Keratinocyte (primary cell): ENCODE measurements around the gene ERC1. TPM values are rescaled to one million over a fixed set of nuclear protein-coding genes. Genes with fewer than 3 reads are reported as not detected.

Experiments
- DNase-seq: peaks from one replicate; pipeline ENCODE4 v3.0.0-alpha.2; 2011; ENCODE audit warnings: low read depth, missing footprints, low spot score
- FAIRE-seq: peaks from 2 replicates; lab custom pipeline; 2011; peaks lifted over from hg19 to GRCh38; lab: Jason Lieb, UNC
- H2AFZ ChIP-seq: 2 replicates; pipeline ENCODE4 v1.6.0; 2012; ENCODE audit warnings: low read length, control low read depth, inconsistent platforms; ENCODE audit not compliant: control insufficient read depth
- H3K27ac ChIP-seq: 2 replicates; pipeline ENCODE4 v1.5.1; 2011; ENCODE audit warnings: low read length; ENCODE audit not compliant: control insufficient read depth, insufficient read depth
- H3K27me3 ChIP-seq: 3 replicates; pipeline ENCODE4 v1.6.0; 2011; ENCODE audit warnings: low read length; ENCODE audit not compliant: control insufficient read depth, insufficient read depth; ENCODE audit errors: extremely low read depth
- H3K36me3 ChIP-seq, 2 experiments: 2 replicates in 1 of 2; 3 replicates in 1 of 2; pipeline ENCODE4 v1.5.1; 2011; ENCODE audit warnings: low read length in 2 of 2, mild to moderate bottlenecking in 1 of 2; ENCODE audit not compliant: control insufficient read depth in 2 of 2, insufficient read depth in 2 of 2; ENCODE audit errors: extremely low read depth in 1 of 2
- H3K4me1 ChIP-seq: 3 replicates; pipeline ENCODE4 v1.5.1; 2011; ENCODE audit warnings: low read length; ENCODE audit not compliant: control insufficient read depth, insufficient read depth; ENCODE audit errors: extremely low read depth
- H3K4me2 ChIP-seq: 3 replicates; pipeline ENCODE4 v1.6.0; 2011; ENCODE audit warnings: low read depth, low read length; ENCODE audit not compliant: control insufficient read depth, insufficient read depth; ENCODE audit errors: extremely low read depth
- H3K4me3 ChIP-seq, 3 experiments: fragments of 200-600 bp in 1 of 3; sonication (generic) in 1 of 3; 2 replicates in 2 of 3; 3 replicates in 1 of 3; pipeline ENCODE4 v1.5.1; 2011 to 2016; ENCODE audit warnings: low read length in 3 of 3, mild to moderate bottlenecking in 3 of 3, control low read depth in 2 of 3, inconsistent platforms in 1 of 3, low read depth in 1 of 3, mixed read lengths in 1 of 3, mixed run types in 1 of 3, moderate library complexity in 1 of 3; ENCODE audit not compliant: control insufficient read depth in 2 of 3, insufficient read depth in 2 of 3; ENCODE audit errors: extremely low read depth in 1 of 3
- H3K79me2 ChIP-seq: 2 replicates; pipeline ENCODE4 v1.6.0; 2012; ENCODE audit warnings: low read length; ENCODE audit not compliant: control insufficient read depth, insufficient read depth
- H3K9ac ChIP-seq: 3 replicates; pipeline ENCODE4 v1.6.0; 2011; ENCODE audit warnings: low read length; ENCODE audit not compliant: control insufficient read depth, insufficient read depth; ENCODE audit errors: extremely low read depth
- H3K9me1 ChIP-seq: 3 replicates; pipeline ENCODE4 v1.6.0; 2011; ENCODE audit warnings: low read length; ENCODE audit not compliant: control insufficient read depth, insufficient read depth; ENCODE audit errors: extremely low read depth
- H3K9me3 ChIP-seq: 2 replicates; pipeline ENCODE4 v1.5.1; 2012; ENCODE audit warnings: low read depth, low read length; ENCODE audit not compliant: control insufficient read depth
- H4K20me1 ChIP-seq: 3 replicates; pipeline ENCODE4 v1.6.0; 2011; ENCODE audit warnings: low read length; ENCODE audit not compliant: control insufficient read depth, insufficient read depth; ENCODE audit errors: extremely low read depth
- EZH2 ChIP-seq: IDR thresholded peaks from one replicate; pipeline ENCODE4 v1.6.1; 2012; ENCODE audit warnings: inconsistent platforms, mild to moderate bottlenecking, low read length, moderate library complexity
- dilution Hi-C: fragments of 300-500 bp; cut with MboI; formaldehyde crosslinking; loops from one replicate; pipeline ENCODE4 v1.7.0; 2020; ENCODE audit warnings: low sequenced_read_pairs; ENCODE audit not compliant: extremely low pct_ligation_motif_present
- polyA plus RNA-seq, 5 experiments: library from polyadenylated mRNA; depleted of rRNA in 3 of 5; stranded (reverse) in 3 of 5; stranded (forward) in 1 of 5; unstranded in 1 of 5; fragments of >200 nt; gene quantifications; 1 replicate in 1 of 5; 2 replicates in 3 of 5; 3 replicates in 1 of 5; pipeline versions ENCODE4 v1.2.1 to v1.2.3, GENCODE V29; 2011 to 2012; ENCODE audit warnings: missing spikeins in 2 of 5, low read depth in 1 of 5, low replicate concordance in 1 of 5
- TF ChIP-seq, protein P1 (sequence below), 3 experiments: IDR thresholded peaks in 1 of 3; conservative IDR thresholded peaks in 1 of 3; optimal IDR thresholded peaks in 1 of 3; 2 replicates in 2 of 3; 3 replicates in 1 of 3; pipeline versions ENCODE3 to v1.5.1; 2011; ENCODE audit warnings: low read length in 3 of 3, mild to moderate bottlenecking in 3 of 3, moderate library complexity in 2 of 3, control low read depth in 1 of 3, inconsistent platforms in 1 of 3; ENCODE audit not compliant: insufficient read depth in 2 of 3; ENCODE audit errors: extremely low read depth in 1 of 3

The ERC1 gene
- polyA plus RNA-seq, 1 donor (not counting 4 experiments of a cell fraction or from before 2014, with no cell fraction given) = 16.1 TPM

- Histone ChIP-seq H2AFZ (no peak overlapping the region), H3K9me1 (peaks cover 2% of the 10 kb centered on the region), H3K9me3 (no peaks in the 10 kb centered on the region), H3K4me3 (no peak overlapping the region), H3K27ac (no peak overlapping the region), H3K27me3 (no peaks in the 10 kb centered on the region), H3K4me1 (no peaks in the 10 kb centered on the region), H4K20me1 (no peaks in the 10 kb centered on the region), H3K9ac (no peak overlapping the region), H3K4me2 (no peak overlapping the region), H3K36me3 (peaks cover 0 to 1% of the 10 kb centered on the region in 2 experiments), H3K79me2 (no peaks in the 10 kb centered on the region)
- FAIRE-seq (no peak), DNase-seq (no peak)
- dilution Hi-C loops = no loop called here
- TF ChIP-seq, protein P1, sequence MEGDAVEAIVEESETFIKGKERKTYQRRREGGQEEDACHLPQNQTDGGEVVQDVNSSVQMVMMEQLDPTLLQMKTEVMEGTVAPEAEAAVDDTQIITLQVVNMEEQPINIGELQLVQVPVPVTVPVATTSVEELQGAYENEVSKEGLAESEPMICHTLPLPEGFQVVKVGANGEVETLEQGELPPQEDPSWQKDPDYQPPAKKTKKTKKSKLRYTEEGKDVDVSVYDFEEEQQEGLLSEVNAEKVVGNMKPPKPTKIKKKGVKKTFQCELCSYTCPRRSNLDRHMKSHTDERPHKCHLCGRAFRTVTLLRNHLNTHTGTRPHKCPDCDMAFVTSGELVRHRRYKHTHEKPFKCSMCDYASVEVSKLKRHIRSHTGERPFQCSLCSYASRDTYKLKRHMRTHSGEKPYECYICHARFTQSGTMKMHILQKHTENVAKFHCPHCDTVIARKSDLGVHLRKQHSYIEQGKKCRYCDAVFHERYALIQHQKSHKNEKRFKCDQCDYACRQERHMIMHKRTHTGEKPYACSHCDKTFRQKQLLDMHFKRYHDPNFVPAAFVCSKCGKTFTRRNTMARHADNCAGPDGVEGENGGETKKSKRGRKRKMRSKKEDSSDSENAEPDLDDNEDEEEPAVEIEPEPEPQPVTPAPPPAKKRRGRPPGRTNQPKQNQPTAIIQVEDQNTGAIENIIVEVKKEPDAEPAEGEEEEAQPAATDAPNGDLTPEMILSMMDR (optimal IDR thresholded peaks at IDR 0.05 in 1 of 3, IDR thresholded peaks at IDR 0.05 in 1 of 3, conservative IDR thresholded peaks at IDR 0.05 in 1 of 3; ENCODE audit: extremely low read depth in 1 of 3, insufficient read depth in 2 of 3, low read length in 3 of 3) = no peak
- no peak for TF ChIP-seq EZH2
These were observed 316.8 kb downstream of the ERC1 start for GRCh38 chr12:1307796-1308195.

DNA sequence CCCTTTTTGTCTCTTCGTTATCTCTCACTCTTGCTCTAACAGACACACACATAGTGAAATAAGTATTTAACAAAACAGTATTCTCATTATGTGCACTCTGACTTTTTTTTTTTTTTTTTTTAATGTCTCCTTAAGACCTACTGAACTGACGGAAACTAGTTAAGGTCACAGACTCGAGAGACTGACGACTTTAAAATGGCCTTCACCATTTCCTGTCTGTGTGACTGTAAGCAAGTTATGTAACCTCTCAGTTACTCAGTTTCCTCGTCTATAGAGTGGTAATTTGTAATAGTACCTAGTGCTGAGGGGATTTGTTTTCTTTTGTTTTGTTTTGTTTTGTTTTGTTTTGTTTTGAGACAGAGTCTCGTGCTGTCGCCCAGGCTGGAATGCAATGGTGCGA is 318.6 kb downstream of the ERC1 start:
- H3K9me3 ChIP-seq = no peaks in the 10 kb centered on the region
- no peak overlapping the region for H3K4me3 ChIP-seq
- TF ChIP-seq, protein P1 (optimal IDR thresholded peaks at IDR 0.05 in 1 of 3, IDR thresholded peaks at IDR 0.05 in 1 of 3, conservative IDR thresholded peaks at IDR 0.05 in 1 of 3; ENCODE audit: extremely low read depth in 1 of 3, insufficient read depth in 2 of 3, low read length in 3 of 3) = no peak
- TF ChIP-seq EZH2 = no peak
- dilution Hi-C loops = no loop called here
- DNase-seq = no peak
- no peaks in the 10 kb centered on the region for H3K79me2 ChIP-seq
- H2AFZ ChIP-seq = no peak overlapping the region
- H3K27ac ChIP-seq = no peak overlapping the region
- H3K36me3 ChIP-seq = peaks cover 0 to 1% of the 10 kb centered on the region in 2 experiments
- no peak overlapping the region for H3K4me2 ChIP-seq
- no peak for FAIRE-seq
- no peaks in the 10 kb centered on the region for H4K20me1 ChIP-seq
- H3K27me3 ChIP-seq = no peaks in the 10 kb centered on the region
- H3K9me1 ChIP-seq = peaks cover 2% of the 10 kb centered on the region
- H3K4me1 ChIP-seq = peaks cover 5% of the 10 kb centered on the region
- no peak overlapping the region for H3K9ac ChIP-seq
